Heart left ventricle (tissue), 16 donors: ENCODE measurements around the gene TBX18. TPM values are rescaled to one million over a fixed set of nuclear protein-coding genes. Genes with fewer than 3 reads are reported as not detected.

Source experiments
- ATAC-seq, 4 donors: fragments of 200-7000 bp; cut with Tn5 transposase; one replicate each; pipeline ENCODE4 v1.9.1; 2020 to 2022; ENCODE audit warnings: moderate library complexity in 4 of 4, mild to moderate bottlenecking in 3 of 4, moderate number of reproducible peaks in 1 of 4
- DNase-seq, 5 donors: peaks; one replicate each; pipeline ENCODE4 v3.0.0-alpha.2; 2020
- H3K27ac ChIP-seq, 12 donors: fragments of 200-600 bp; sonication (generic) in 4 of 12; one replicate each; pipeline versions ENCODE4 v1.5.0 to v1.8.0; 2016 to 2022; ENCODE audit warnings: mild to moderate bottlenecking in 2 of 12
- H3K27me3 ChIP-seq, 9 donors: fragments of 200-600 bp; sonication (generic) in 2 of 9; one replicate each; pipeline versions ENCODE4 v1.5.1 to v1.8.0; 2016 to 2022; ENCODE audit warnings: mild to moderate bottlenecking in 3 of 9
- H3K36me3 ChIP-seq, 9 donors: fragments of 200-600 bp; sonication (generic) in 2 of 9; one replicate each; pipeline versions ENCODE4 v1.5.0 to v1.8.0; 2018 to 2022; ENCODE audit warnings: mild to moderate bottlenecking in 2 of 9
- H3K4me1 ChIP-seq, 12 donors: fragments of 200-600 bp; sonication (generic) in 4 of 12; one replicate each; pipeline versions ENCODE4 v1.5.0 to v1.8.0; 2016 to 2022; ENCODE audit warnings: mild to moderate bottlenecking in 3 of 12
- H3K4me3 ChIP-seq, 12 donors: fragments of 200-600 bp; sonication (generic) in 4 of 12; one replicate each; pipeline versions ENCODE4 v1.5.0 to v1.8.0; 2017 to 2022; ENCODE audit warnings: mild to moderate bottlenecking in 9 of 12, moderate library complexity in 4 of 12
- H3K9me3 ChIP-seq, 12 donors: fragments of 200-600 bp; sonication (generic) in 4 of 12; one replicate each; pipeline versions ENCODE4 v1.5.0 to v1.8.0; 2016 to 2022; ENCODE audit warnings: mild to moderate bottlenecking in 1 of 12
- CTCF ChIP-seq, 12 donors: fragments of 200-600 bp; sonication (generic) in 4 of 12; IDR thresholded peaks; one replicate each; pipeline versions ENCODE4 v1.5.0 to v1.8.0; 2018 to 2022; ENCODE audit warnings: antibody characterized with exemption in 12 of 12, mild to moderate bottlenecking in 5 of 12
- POLR2A ChIP-seq, 2 donors: fragments of 450-650 bp; IDR thresholded peaks; one replicate each; pipeline ENCODE4 v1.6.1; 2017; ENCODE audit warnings: antibody characterized with exemption in 2 of 2, mild to moderate bottlenecking in 2 of 2, moderate library complexity in 2 of 2
- WGBS, 4 donors: extraction: QIAGEN DNeasy Blood & Tissue Kit in 2 of 4; methylation state at CpG; one replicate each; pipeline versions ENCODE4 v1.1.5 to v1.1.7; 2013 to 2018; 5-methylcytosine and 5-hydroxymethylcytosine counted together
- intact Hi-C, 10 donors: fragments of 100-400 bp; cut with DNase I; formaldehyde crosslinking; loops; one replicate each; pipeline versions ENCODE4 v1.11.1 to v1.14.2; 2022
- polyA plus RNA-seq, 2 donors: library from polyadenylated mRNA; stranded (reverse); fragments of 200-250 nt; gene quantifications; one replicate each; pipeline ENCODE4 v1.2.3, GENCODE V29; 2013
- total RNA-seq, 9 donors: library from RNA; depleted of rRNA in 2 of 9; stranded (reverse); fragments of >200 nt in 2 of 9; fragmentation: NEBNext Ultra II Directional in 3 of 9; extraction: Animal tissue kit (Norgen Biotek cat#: 25700) in 3 of 9; gene quantifications; one replicate each; pipeline versions ENCODE4 v1.1.0 to v1.2.4, GENCODE V29; 2016 to 2023
- donor health status: ischemic (EF 13 %, LVEDD 7.1; RV severe dilation, severe dysfunction).
- donor health status: healthy with polysubstance abuse.
- donor health status: DM: no; HTN: yes; CAD: no.
- donor health status: DM: no; HTN: no; CAD: no.
- donor health status: ischemic (EF 25% LVEDD 6.9; RV normal size, moderate dysfunction).
- donor health status: ischemic (EF 25% LVEDD 5.7; RV mildly dilated, moderate dysfunction).
- donor health status: healthy.
- donor health status: DM: yes; HTN: yes; CAD: no.
- donor health status: ischemic (EF 35%, LVEDD 5.7; RV mildly dilated, moderate dysfunction).
- donor health status: nonischemic (EF 11% LVEDD 7.7; RV severe dilation, severe dysfunction).
- donor health status: DM: yes; HTN: yes; CAD: no.
- donor health status: PGD.
- donor health status: ischemic (EF 29% LVEDD 5.4; RV normal size, mild dysfunction).
- donor health status: nonischemic (EF 23%, LVEDD 6.1; RV moderate dilation, normal function).

TBX18 gene
- total and polyA plus RNA-seq, 11 donors: 1.3 to 14.9 (median 2.3) TPM

GRCh38 chr6:84753173-84753572 lies 11.2 kb downstream of the TBX18 start:
- intact Hi-C loops: no loop called here
- ATAC-seq (no peak), DNase-seq (no peak)
- WGBS, 4 donors: 52 to 67% (median 60%) methylated on average over 1 of the region's 1 CpG
- Histone ChIP-seq H3K4me1 (peaks cover 0 to 22% (median 0%) of the 10 kb centered on the region in 12 donors), H3K36me3 (peaks cover 0 to 6% (median 0%) of the 10 kb centered on the region in 9 donors), H3K9me3 (no peaks in the 10 kb centered on the region), H3K27me3 (peaks cover 0 to 6% (median 0%) of the 10 kb centered on the region in 9 donors), H3K27ac (no peak overlapping the region), H3K4me3 (no peak overlapping the region)
- TF ChIP-seq CTCF (IDR thresholded peaks at IDR 0.05) (no peak), POLR2A (IDR thresholded peaks at IDR 0.05) (no peak)

- ATAC-seq: peak in 2 of 4 donors; percentile 30 to 65
- DNase-seq: no peak
- H3K4me1 ChIP-seq: peaks cover 0 to 22% (median 0%) of the 10 kb centered on the region in 12 donors
- H3K36me3 ChIP-seq: peaks cover 0 to 12% (median 0%) of the 10 kb centered on the region in 9 donors
- TF ChIP-seq CTCF (IDR thresholded peaks at IDR 0.05) (no peak), POLR2A (IDR thresholded peaks at IDR 0.05) (no peak)
- WGBS, 4 donors: 63 to 67% (median 65%) methylated on average over 5 of the region's 5 CpGs
- intact Hi-C loops: no loop called here
- H3K27ac ChIP-seq: peak overlapping the region in 1 of 12 donors; percentile 40
- H3K27me3 ChIP-seq: no peaks in the 10 kb centered on the region
- no peaks in the 10 kb centered on the region for H3K9me3 ChIP-seq
- no peak overlapping the region for H3K4me3 ChIP-seq
Measured at GRCh38 chr6:84752118-84752850, 12.1 kb downstream of the TBX18 start.

GRCh38 chr6:84749181-84749580 lies 15.2 kb downstream of the TBX18 start:
- Histone ChIP-seq H3K9me3 (no peaks in the 10 kb centered on the region), H3K27ac (no peak overlapping the region), H3K27me3 (no peaks in the 10 kb centered on the region), H3K4me1 (peaks cover 0 to 19% (median 0%) of the 10 kb centered on the region in 12 donors), H3K4me3 (no peak overlapping the region), H3K36me3 (peaks cover 0 to 18% (median 0%) of the 10 kb centered on the region in 9 donors)
- intact Hi-C loops: no loop called here
- ATAC-seq (no peak), DNase-seq (no peak)
- TF ChIP-seq POLR2A (IDR thresholded peaks at IDR 0.05) (no peak), CTCF (IDR thresholded peaks at IDR 0.05) (no peak)

- no peak for DNase-seq
- intact Hi-C loops: no loop called here
- ATAC-seq: no peak
- TF ChIP-seq CTCF (IDR thresholded peaks at IDR 0.05) (no peak), POLR2A (IDR thresholded peaks at IDR 0.05) (no peak)
- H3K27ac ChIP-seq: no peak overlapping the region
- H3K4me1 ChIP-seq: peaks cover 0 to 19% (median 0%) of the 10 kb centered on the region in 12 donors
- H3K27me3 ChIP-seq: no peaks in the 10 kb centered on the region
- H3K9me3 ChIP-seq: no peaks in the 10 kb centered on the region
- H3K4me3 ChIP-seq: no peak overlapping the region
- 48 to 59% (median 55%) methylated on average over 2 of the region's 2 CpGs for WGBS, 4 donors
- H3K36me3 ChIP-seq: peaks cover 0 to 19% (median 0%) of the 10 kb centered on the region in 9 donors
Measured at GRCh38 chr6:84748376-84748775, 16.0 kb downstream of the TBX18 start.
